Aorta (tissue), 5 donors: ENCODE results near the gene ENKD1. TPM values are rescaled to one million over a fixed set of nuclear protein-coding genes. Genes with fewer than 3 reads are reported as not detected.
A peak's percentile ranks its signal among the peaks of the same experiment; 100 is the strongest.

ENCODE experiments used
- ATAC-seq: fragments of 200-7000 bp; cut with Tn5 transposase; one replicate; pipeline ENCODE4 v1.9.1; 2022; ENCODE audit warnings: moderate library complexity; ENCODE audit not compliant: low FRiP score
- DNase-seq, 2 donors: peaks; one replicate each; pipeline ENCODE4 v3.0.0-alpha.2; 2020
- H3K27ac ChIP-seq, 2 donors: one replicate each; pipeline ENCODE4 v1.5.1; 2013; ENCODE audit warnings: low read length in 2 of 2, mild to moderate bottlenecking in 2 of 2, moderate library complexity in 2 of 2, control low read depth in 1 of 2, inconsistent platforms in 1 of 2, low read depth in 1 of 2
- H3K27me3 ChIP-seq, 2 donors: one replicate each; pipeline ENCODE4 v1.6.1; 2013; ENCODE audit warnings: control low read depth in 1 of 2, low read length in 1 of 2, mild to moderate bottlenecking in 1 of 2, moderate library complexity in 1 of 2; ENCODE audit not compliant: insufficient read depth in 2 of 2, control insufficient read depth in 1 of 2
- H3K36me3 ChIP-seq, 2 donors: one replicate each; pipeline ENCODE4 v1.6.1; 2013; ENCODE audit warnings: control low read depth in 1 of 2, low read length in 1 of 2, mild to moderate bottlenecking in 1 of 2; ENCODE audit not compliant: insufficient read depth in 2 of 2, control insufficient read depth in 1 of 2
- H3K4me1 ChIP-seq, 2 donors: one replicate each; pipeline ENCODE4 v1.6.1; 2013; ENCODE audit warnings: low read length in 2 of 2, control low read depth in 1 of 2, mild to moderate bottlenecking in 1 of 2, moderate library complexity in 1 of 2; ENCODE audit not compliant: insufficient read depth in 2 of 2, control insufficient read depth in 1 of 2
- H3K4me3 ChIP-seq, 2 donors: one replicate each; pipeline ENCODE4 v1.5.1; 2013; ENCODE audit warnings: low read length in 2 of 2, control low read depth in 1 of 2, mild to moderate bottlenecking in 1 of 2
- H3K9me3 ChIP-seq: one replicate; pipeline ENCODE4 v1.6.1; 2013; ENCODE audit warnings: mild to moderate bottlenecking, low read length; ENCODE audit not compliant: control insufficient read depth
- WGBS, 2 donors: extraction: QIAGEN DNeasy Blood & Tissue Kit; methylation state at CpG; one replicate each; pipeline ENCODE4 v1.1.7; 2013; 5-methylcytosine and 5-hydroxymethylcytosine counted together
- intact Hi-C, 2 donors: fragments of 100-400 bp; cut with DNase I; formaldehyde crosslinking; loops; one replicate each; pipeline versions ENCODE4 v1.14.2 to v1.15.0; 2022
- polyA plus RNA-seq, 2 donors: library from polyadenylated mRNA; stranded (reverse); fragments of 200-250 nt; gene quantifications; one replicate each; pipeline ENCODE4 v1.2.3, GENCODE V29; 2013
- total RNA-seq, 2 donors: library from RNA; stranded (reverse); fragmentation: NEBNext Ultra II Directional; extraction: Animal tissue kit (Norgen Biotek cat#: 25700); gene quantifications; one replicate each; pipeline ENCODE4 v1.2.1, GENCODE V29; 2021
- donor health status: healthy with polysubstance abuse.
- donor health status: Bipolar disorder and iron deficiency.
- donor health status: DM: no; HTN: no; CAD: no.
- donor health status: DM: no; HTN: no; CAD: no.
- donor health status: DM: yes; HTN: yes; CAD: no.

The ENKD1 gene
- total and polyA plus RNA-seq, 4 donors = 9.7 to 73.8 (median 14.2) TPM

DNA sequence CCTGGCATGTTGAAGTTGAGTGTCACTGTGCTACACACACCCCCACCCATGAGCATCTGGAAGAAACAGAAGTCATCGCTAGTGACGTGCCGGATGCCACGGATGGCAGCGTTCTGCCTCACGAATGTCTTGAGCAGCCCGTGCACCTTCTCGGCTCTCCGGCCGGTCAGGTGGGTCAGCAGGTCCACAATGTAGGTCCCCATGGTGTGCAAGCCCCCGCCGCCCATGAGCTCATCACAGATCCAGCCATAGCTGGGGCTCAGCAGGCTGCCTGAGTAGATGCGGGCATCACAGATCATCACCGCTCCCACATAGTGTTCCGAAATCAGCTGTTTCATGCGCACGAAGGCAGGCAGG lies 9.0 kb upstream of the ENKD1 start:
- Histone ChIP-seq H3K4me3 (no peak overlapping the region), H3K27ac (no peak overlapping the region), H3K27me3 (no peaks in the 10 kb centered on the region), H3K4me1 (no peaks in the 10 kb centered on the region), H3K9me3 (no peaks in the 10 kb centered on the region), H3K36me3 (no peaks in the 10 kb centered on the region)
- WGBS, 2 donors = 95 to 96% methylated on average over 17 of the region's 17 CpGs
- ATAC-seq = no peak
- intact Hi-C loops = no loop called here
- DNase-seq = no peak

- ATAC-seq = no peak
Measured at GRCh38 chr16:67674851-67675578, 8.5 kb upstream of the ENKD1 start.

GRCh38 chr16:67673712-67674580 lies 7.4 kb upstream of the ENKD1 start:
- no peak overlapping the region for H3K4me3 ChIP-seq
- DNase-seq (peak; percentile 82 to 84), ATAC-seq (peak; percentile 59)
- H3K9me3 ChIP-seq = no peaks in the 10 kb centered on the region
- H3K27me3 ChIP-seq = no peaks in the 10 kb centered on the region
- H3K27ac ChIP-seq = no peak overlapping the region
- 58 to 61% methylated on average over 21 of the region's 21 CpGs for WGBS, 2 donors
- intact Hi-C loops = no loop called here
- H3K36me3 ChIP-seq = no peaks in the 10 kb centered on the region
- H3K4me1 ChIP-seq = no peaks in the 10 kb centered on the region

More at GRCh38 chr16:67674851-67675578, 8.5 kb upstream of the ENKD1 start:
- Histone ChIP-seq H3K27me3 (no peaks in the 10 kb centered on the region), H3K4me3 (no peak overlapping the region), H3K27ac (no peak overlapping the region), H3K36me3 (no peaks in the 10 kb centered on the region), H3K9me3 (no peaks in the 10 kb centered on the region), H3K4me1 (no peaks in the 10 kb centered on the region)
- intact Hi-C loops = no loop called here
- DNase-seq = no peak
- WGBS, 2 donors = 95 to 97% methylated on average over 28 of the region's 28 CpGs

- H3K27me3 ChIP-seq = no peaks in the 10 kb centered on the region
- H3K27ac ChIP-seq = no peak overlapping the region
- H3K4me3 ChIP-seq = no peak overlapping the region
- no peaks in the 10 kb centered on the region for H3K36me3 ChIP-seq
- ATAC-seq = peak; percentile 55
- H3K4me1 ChIP-seq = no peaks in the 10 kb centered on the region
- no peaks in the 10 kb centered on the region for H3K9me3 ChIP-seq
- DNase-seq = peak; percentile 84
- intact Hi-C loops = no loop called here
- 63 to 66% methylated on average over 13 of the region's 13 CpGs for WGBS, 2 donors
Measured at GRCh38 chr16:67672739-67673662, 6.5 kb upstream of the ENKD1 start.

DNA sequence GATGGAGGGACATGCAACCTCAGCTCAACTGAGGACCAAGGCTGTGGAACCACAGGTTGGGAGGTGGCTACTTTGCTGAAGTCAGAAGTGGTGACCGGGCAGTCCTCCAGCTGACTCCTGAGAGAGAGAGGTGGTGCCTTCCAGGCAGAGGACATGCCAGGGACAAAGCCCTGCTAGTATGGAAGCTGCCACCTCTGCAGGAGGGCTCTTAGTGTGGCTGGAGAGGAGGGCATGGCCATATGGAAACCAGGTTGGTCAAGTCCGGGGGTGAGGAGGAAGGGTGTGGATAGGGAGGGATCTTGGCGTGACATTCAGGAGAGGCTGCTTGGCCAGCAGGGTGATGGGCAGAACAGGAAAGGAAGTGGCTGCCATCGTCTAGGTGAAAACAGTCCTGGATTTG lies 5.8 kb upstream of the ENKD1 start:
- no peaks in the 10 kb centered on the region for H3K9me3 ChIP-seq
- intact Hi-C loops = no loop called here
- H3K36me3 ChIP-seq = no peaks in the 10 kb centered on the region
- H3K4me1 ChIP-seq = no peaks in the 10 kb centered on the region
- H3K27ac ChIP-seq = no peak overlapping the region
- no peak for DNase-seq
- no peaks in the 10 kb centered on the region for H3K27me3 ChIP-seq
- WGBS, 2 donors = 46 to 52% methylated on average over 4 of the region's 4 CpGs
- no peak for ATAC-seq
- H3K4me3 ChIP-seq = no peak overlapping the region

DNA sequence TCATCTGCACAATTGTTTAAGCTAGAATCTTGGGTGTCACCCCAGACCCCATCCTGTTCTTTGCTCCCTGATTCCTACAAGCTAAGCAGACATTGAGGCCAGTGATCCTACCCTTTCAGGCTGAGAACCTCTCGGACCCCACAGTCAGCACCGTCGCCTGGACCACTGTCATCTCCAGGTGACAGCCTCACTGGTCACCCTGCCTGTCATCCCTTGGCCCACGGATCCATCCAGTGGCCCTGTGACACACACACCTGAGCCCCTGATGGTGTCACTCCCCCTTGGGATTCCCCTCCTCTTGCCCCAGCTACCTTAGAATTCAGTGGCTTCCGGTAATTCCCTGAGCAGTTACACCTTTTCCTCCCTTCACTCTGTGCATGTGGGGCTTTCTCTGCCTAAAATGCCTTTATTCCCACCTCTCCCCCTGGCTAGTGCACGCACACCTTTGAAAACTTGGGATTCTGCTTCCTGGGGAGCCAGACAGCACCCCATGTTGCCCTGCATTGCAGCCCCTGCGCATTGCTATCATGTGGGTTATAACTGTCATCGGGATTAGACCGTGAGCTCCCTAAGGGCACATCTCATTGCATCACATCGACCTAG lies 3.0 kb upstream of the ENKD1 start:
- Histone ChIP-seq H3K9me3 (no peaks in the 10 kb centered on the region), H3K27me3 (no peaks in the 10 kb centered on the region), H3K27ac (no peak overlapping the region), H3K4me1 (no peaks in the 10 kb centered on the region), H3K36me3 (no peaks in the 10 kb centered on the region), H3K4me3 (no peak overlapping the region)
- ATAC-seq (no peak), DNase-seq (no peak)
- 88 to 90% methylated on average over 10 of the region's 10 CpGs for WGBS, 2 donors
- intact Hi-C loops = loop anchor here (2.0 to 5.0 kb wide), 2 partner anchors 122 to 149 kb away; no protein-coding TSS in a partner anchor

GRCh38 chr16:67668495-67669157 lies 2.1 kb upstream of the ENKD1 start:
- 88 to 89% methylated on average over 6 of the region's 6 CpGs for WGBS, 2 donors
- Histone ChIP-seq H3K27ac (no peak overlapping the region), H3K27me3 (no peaks in the 10 kb centered on the region), H3K9me3 (no peaks in the 10 kb centered on the region), H3K4me1 (no peaks in the 10 kb centered on the region), H3K36me3 (no peaks in the 10 kb centered on the region), H3K4me3 (no peak overlapping the region)
- intact Hi-C loops = loop anchor here (2.0 to 5.0 kb wide), 2 partner anchors 121 to 148 kb away; no protein-coding TSS in a partner anchor
- DNase-seq (no peak), ATAC-seq (no peak)
